Ishikawa (cell line): Measurements from ENCODE around the gene KCNA2.

Source experiments
- CEBPB ChIP-seq: IDR thresholded peaks from 2 replicates; pipeline ENCODE4 v1.6.1; 2012
- CREB1 ChIP-seq: IDR thresholded peaks from 2 replicates; pipeline ENCODE4 v1.6.1; 2012; ENCODE audit warnings: low read depth
- EGR1 ChIP-seq: IDR thresholded peaks from 2 replicates; pipeline ENCODE4 v1.6.1; 2012
- EP300 ChIP-seq: IDR thresholded peaks from 2 replicates; pipeline ENCODE4 v1.6.1; 2012; ENCODE audit warnings: borderline replicate concordance
- FOXM1 ChIP-seq: IDR thresholded peaks from 2 replicates; pipeline ENCODE4 v1.6.1; 2012; ENCODE audit warnings: low read depth, borderline replicate concordance
- MAX ChIP-seq: IDR thresholded peaks from 2 replicates; pipeline ENCODE4 v1.6.1; 2012
- NFIC ChIP-seq: IDR thresholded peaks from 2 replicates; pipeline ENCODE4 v1.6.1; 2012
- RAD21 ChIP-seq: IDR thresholded peaks from 2 replicates; pipeline ENCODE4 v1.6.1; 2012; ENCODE audit warnings: low read depth
- REST ChIP-seq: IDR thresholded peaks from 2 replicates; pipeline ENCODE4 v1.6.1; 2012; ENCODE audit warnings: low read depth, mild to moderate bottlenecking
- TAF1 ChIP-seq: IDR thresholded peaks from 2 replicates; pipeline ENCODE4 v1.6.1; 2012; ENCODE audit warnings: low read depth, mild to moderate bottlenecking
- TCF12 ChIP-seq: IDR thresholded peaks from 2 replicates; pipeline ENCODE4 v1.6.1; 2012; ENCODE audit warnings: low read depth
- TEAD4 ChIP-seq: IDR thresholded peaks from 2 replicates; pipeline ENCODE4 v1.6.1; 2012
- USF1 ChIP-seq: IDR thresholded peaks from 2 replicates; pipeline ENCODE4 v1.6.1; 2012
- YY1 ChIP-seq: IDR thresholded peaks from 2 replicates; pipeline ENCODE4 v1.6.1; 2012; ENCODE audit warnings: low read depth
- ZBTB7A ChIP-seq: IDR thresholded peaks from 2 replicates; pipeline ENCODE4 v1.6.1; 2012; ENCODE audit warnings: low read depth

KCNA2 gene

GRCh38 chr1:110604586-110605148, 1.5 kb downstream of the KCNA2 start:
- TF ChIP-seq TEAD4 (no peak), NFIC (no peak), ZBTB7A (no peak), FOXM1 (no peak), REST (no peak), CREB1 (no peak), MAX (no peak), TAF1 (no peak), YY1 (no peak), EP300 (no peak), CEBPB (no peak), TCF12 (no peak), USF1 (no peak), RAD21 (no peak), EGR1 (no peak)

GRCh38 chr1:110603058-110603457, 3.1 kb downstream of the KCNA2 start:
- TF ChIP-seq TCF12 (no peak), REST (no peak), USF1 (no peak), YY1 (no peak), RAD21 (no peak), CREB1 (no peak), TEAD4 (no peak), EGR1 (no peak), CEBPB (no peak), FOXM1 (no peak), EP300 (no peak), NFIC (no peak), ZBTB7A (no peak)

- no peak for TF ChIP-seq FOXM1
- no peak for TF ChIP-seq TCF12
- TF ChIP-seq EGR1, result no peak
- TF ChIP-seq CREB1, result no peak
- TF ChIP-seq ZBTB7A, result no peak
- no peak for TF ChIP-seq MAX
- TF ChIP-seq NFIC, result no peak
- TF ChIP-seq YY1, result no peak
- no peak for TF ChIP-seq EP300
- no peak for TF ChIP-seq USF1
- no peak for TF ChIP-seq RAD21
- TF ChIP-seq TAF1, result no peak
- no peak for TF ChIP-seq REST
- no peak for TF ChIP-seq CEBPB
- no peak for TF ChIP-seq TEAD4
Measured at GRCh38 chr1:110602466-110602865, 3.7 kb downstream of the KCNA2 start.

GRCh38 chr1:110601332-110601731, 4.8 kb downstream of the KCNA2 start:
- TF ChIP-seq FOXM1, result no peak
